SK-N-SH (cell line): ENCODE data around the gene SLC12A9.

ENCODE experiments used
- NFIC ChIP-seq: IDR thresholded peaks from 2 replicates; pipeline ENCODE4 v1.4.0; 2012; ENCODE audit warnings: borderline replicate concordance
- POLR2AphosphoS5 ChIP-seq: IDR thresholded peaks from 2 replicates; pipeline ENCODE4 v1.6.1; 2012; ENCODE audit warnings: low read depth, low read length
- RAD21 ChIP-seq: IDR thresholded peaks from 2 replicates; pipeline ENCODE4 v1.6.1; 2012; ENCODE audit warnings: mild to moderate bottlenecking, low read length
- RXRA ChIP-seq: IDR thresholded peaks from 2 replicates; pipeline ENCODE4 v1.4.0; 2012; ENCODE audit warnings: low read depth, mild to moderate bottlenecking, borderline replicate concordance
- SMC3 ChIP-seq: IDR thresholded peaks from 2 replicates; pipeline ENCODE4 v1.6.1; 2012; ENCODE audit warnings: low read depth, low read length, improper control_type of control experiment
- TAF1 ChIP-seq: IDR thresholded peaks from 2 replicates; pipeline ENCODE4 v1.6.1; 2012; ENCODE audit warnings: low read depth, mild to moderate bottlenecking, low read length, moderate library complexity, borderline replicate concordance
- TF ChIP-seq, protein P1 (sequence below): fragments of 200-600 bp; sonication (generic); IDR thresholded peaks from 2 replicates; pipeline ENCODE4 v1.6.1; 2017; ENCODE audit warnings: antibody characterized with exemption, mild to moderate bottlenecking, moderate library complexity

DNA sequence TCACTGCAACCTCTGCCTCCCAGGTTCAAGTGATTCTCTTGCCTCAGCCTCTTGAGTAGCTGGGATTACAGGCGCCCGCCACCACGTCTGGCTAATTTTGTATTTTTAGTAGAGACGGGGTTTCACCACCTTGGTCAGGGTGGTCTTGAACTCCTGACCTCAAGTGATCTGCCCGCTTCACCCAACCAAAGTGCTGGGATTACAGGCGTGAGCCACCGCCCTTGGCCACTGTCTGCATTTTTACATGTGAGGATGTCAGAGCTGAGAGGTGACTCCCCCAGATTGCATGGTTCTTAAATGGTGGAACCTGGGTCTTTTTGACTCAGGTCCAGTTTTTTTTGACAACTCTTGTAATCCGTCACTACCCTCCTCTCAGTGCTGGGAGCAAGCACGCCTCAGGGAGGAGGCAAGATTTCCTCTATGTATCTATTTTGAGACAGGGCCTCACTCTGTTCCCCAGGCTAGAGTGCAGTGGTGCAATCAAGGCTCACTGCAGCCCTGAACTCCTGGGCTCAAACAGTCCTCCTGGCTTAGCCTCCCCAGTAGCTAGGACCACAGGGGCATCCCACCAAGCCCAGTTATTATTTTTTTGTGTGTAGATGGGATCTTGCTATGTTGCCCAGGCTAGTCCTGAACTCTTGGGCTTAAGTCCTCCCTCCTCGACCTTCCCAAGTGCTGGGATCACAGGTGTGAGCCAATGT is 21.2 kb downstream of the SLC12A9 start:
- TF ChIP-seq SMC3 (no peak), RXRA (no peak), POLR2AphosphoS5 (no peak), NFIC (no peak), TAF1 (no peak), RAD21 (no peak)
- TF ChIP-seq, protein P1, sequence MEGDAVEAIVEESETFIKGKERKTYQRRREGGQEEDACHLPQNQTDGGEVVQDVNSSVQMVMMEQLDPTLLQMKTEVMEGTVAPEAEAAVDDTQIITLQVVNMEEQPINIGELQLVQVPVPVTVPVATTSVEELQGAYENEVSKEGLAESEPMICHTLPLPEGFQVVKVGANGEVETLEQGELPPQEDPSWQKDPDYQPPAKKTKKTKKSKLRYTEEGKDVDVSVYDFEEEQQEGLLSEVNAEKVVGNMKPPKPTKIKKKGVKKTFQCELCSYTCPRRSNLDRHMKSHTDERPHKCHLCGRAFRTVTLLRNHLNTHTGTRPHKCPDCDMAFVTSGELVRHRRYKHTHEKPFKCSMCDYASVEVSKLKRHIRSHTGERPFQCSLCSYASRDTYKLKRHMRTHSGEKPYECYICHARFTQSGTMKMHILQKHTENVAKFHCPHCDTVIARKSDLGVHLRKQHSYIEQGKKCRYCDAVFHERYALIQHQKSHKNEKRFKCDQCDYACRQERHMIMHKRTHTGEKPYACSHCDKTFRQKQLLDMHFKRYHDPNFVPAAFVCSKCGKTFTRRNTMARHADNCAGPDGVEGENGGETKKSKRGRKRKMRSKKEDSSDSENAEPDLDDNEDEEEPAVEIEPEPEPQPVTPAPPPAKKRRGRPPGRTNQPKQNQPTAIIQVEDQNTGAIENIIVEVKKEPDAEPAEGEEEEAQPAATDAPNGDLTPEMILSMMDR: no peak
